Activated naive CD8-positive, alpha-beta T cell treated with anti-CD3 and anti-CD28 coated beads, Interleukin-2, amount 10 ng/mL, durations not matched to agents 7 days and 5 days (primary cell): Measurements from ENCODE around the gene KRTAP10-4. TPM values are rescaled to one million over a fixed set of nuclear protein-coding genes. Genes with fewer than 3 reads are reported as not detected.
"Not testable (repeated sequence)": the region's sequence is repeated elsewhere in the genome, so short reads cannot be mapped to it uniquely, and the experiment has no call there.

Source experiments
- ATAC-seq: fragments of 150-1000 bp; cut with Tn5 transposase; one replicate; pipeline ENCODE4 v1.10.0; 2021; ENCODE audit warnings: low read depth, moderate library complexity
- POLR2A ChIA-PET: fragments of 350-600 bp; sonication (Branson Sonifier 250); formaldehyde crosslinking; loops from one replicate; lab custom pipeline; 2021; ENCODE audit warnings: antibody characterized with exemption; lab: Charles Lee
- DNase-seq: peaks from one replicate; pipeline ENCODE4 v3.0.0; 2021
- H3K27ac Mint-ChIP-seq: one replicate; pipeline ENCODE4 v1.8.0; 2022; ENCODE audit warnings: mild to moderate bottlenecking, mixed read lengths
- H3K27me3 Mint-ChIP-seq: one replicate; pipeline ENCODE4 v1.8.0; 2022; ENCODE audit warnings: mild to moderate bottlenecking, moderate library complexity, mixed read lengths
- H3K36me3 Mint-ChIP-seq: one replicate; pipeline ENCODE4 v1.8.0; 2021; ENCODE audit warnings: mild to moderate bottlenecking, mixed read lengths
- H3K4me1 Mint-ChIP-seq: one replicate; pipeline ENCODE4 v1.8.0; 2021; ENCODE audit warnings: mixed read lengths
- H3K4me3 Mint-ChIP-seq: one replicate; pipeline ENCODE4 v1.8.0; 2022; ENCODE audit warnings: mild to moderate bottlenecking, moderate library complexity, mixed read lengths
- H3K9me3 Mint-ChIP-seq: one replicate; pipeline ENCODE4 v1.8.0; 2021; ENCODE audit warnings: mixed read lengths
- total RNA-seq, 2 experiments: library from RNA; stranded (reverse); gene quantifications; one replicate each; pipeline ENCODE4 v1.2.3, GENCODE V29; 2021

The KRTAP10-4 gene
- total RNA-seq, 2 experiments from 2014 or later, result not detected

DNA sequence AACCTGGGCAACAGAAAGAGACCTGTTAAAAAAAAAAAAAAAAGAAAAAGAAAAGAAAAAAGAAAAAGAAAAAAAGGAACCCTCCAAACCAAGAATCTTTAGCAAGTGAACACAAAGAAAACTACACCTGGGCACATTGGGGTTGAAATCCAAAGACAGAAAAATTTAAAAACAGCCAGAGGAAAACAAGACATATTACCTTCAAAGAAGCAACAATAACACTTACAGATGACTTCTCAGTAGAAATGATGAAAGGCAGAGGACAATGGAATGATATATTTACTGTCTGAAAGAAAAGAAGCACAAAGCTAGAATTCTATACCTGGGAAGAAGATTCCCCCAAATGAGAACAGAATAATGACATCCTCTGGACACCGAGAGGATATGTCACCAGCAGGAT, 30.8 kb upstream of the KRTAP10-4 start:
- no peak for ATAC-seq
- no peak for DNase-seq
- Mint-ChIP-seq H3K9me3 (peaks cover 20% of the 10 kb centered on the region), H3K36me3 (peaks cover 13% of the 10 kb centered on the region), H3K27me3 (no peaks in the 10 kb centered on the region), H3K4me1 (peaks cover 6% of the 10 kb centered on the region), H3K27ac (no peak overlapping the region), H3K4me3 (no peak overlapping the region)
- POLR2A ChIA-PET, result no interaction called here

DNA sequence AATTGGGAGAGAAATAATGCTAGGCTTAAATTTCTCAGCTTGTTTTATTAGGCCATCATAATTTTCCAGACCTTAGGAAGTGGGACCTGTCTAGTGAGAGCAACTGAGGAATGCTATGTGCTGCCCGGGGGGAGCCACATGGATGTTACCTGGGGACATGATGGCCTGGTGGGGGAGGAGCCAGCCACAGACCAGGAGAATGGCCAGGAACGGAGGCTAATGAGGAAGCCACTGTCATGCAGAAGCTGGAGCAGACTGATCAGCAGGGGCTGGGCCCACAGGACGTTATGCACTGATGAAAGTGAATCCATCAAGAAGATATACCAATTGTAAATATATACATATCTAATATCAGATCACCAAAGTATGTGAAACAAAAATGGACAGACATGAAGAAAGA, 29.0 kb upstream of the KRTAP10-4 start:
- POLR2A ChIA-PET, result no interaction called here
- peaks cover 17% of the 10 kb centered on the region for H3K36me3 Mint-ChIP-seq

DNA sequence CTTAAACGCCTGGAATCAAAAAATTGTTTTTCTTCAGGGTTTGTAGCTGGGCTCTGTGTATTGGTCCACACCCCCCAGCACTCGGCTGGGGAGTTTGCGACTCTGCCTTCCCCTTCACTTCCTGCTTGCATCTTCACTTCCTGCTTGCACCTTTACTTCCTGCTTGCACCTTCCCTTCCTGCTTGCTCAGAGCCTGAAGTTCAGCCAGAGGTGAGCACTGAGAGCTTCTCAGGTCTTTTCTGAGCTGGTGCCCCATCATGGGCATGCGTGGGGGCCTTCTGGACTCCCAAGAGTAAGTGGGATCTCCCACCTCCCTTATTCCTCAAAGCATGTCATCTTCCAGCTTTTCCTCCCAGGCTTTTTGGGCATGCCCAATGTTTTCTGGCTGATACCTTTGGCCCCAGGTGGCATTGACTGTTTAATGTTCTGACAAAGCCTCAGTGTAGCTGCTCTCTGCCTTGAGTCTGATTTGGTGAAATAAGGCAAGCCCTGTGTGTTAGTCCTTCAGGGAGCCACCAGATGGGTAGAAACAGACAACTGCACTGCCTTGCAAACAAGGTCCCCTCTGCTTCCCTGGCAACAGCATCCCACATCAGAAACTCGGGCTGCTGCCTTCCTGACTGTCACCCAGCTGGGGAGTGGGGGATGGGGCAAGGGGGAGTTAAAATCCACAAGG, 25.7 kb upstream of the KRTAP10-4 start:
- DNase-seq, result peak; percentile 47
- ATAC-seq, result peak; percentile 89
- H3K4me1 Mint-ChIP-seq, result peaks cover 15% of the 10 kb centered on the region
- POLR2A ChIA-PET, result interaction anchor here (0.9 to 1.4 kb wide), 3 partner anchors 71 to 110 kb away, joined by 3 to 6 read pairs (median 5); partner anchors contain the start of gene KRTAP12-3
- H3K27ac Mint-ChIP-seq, result peak overlapping the region; percentile 80
- no peaks in the 10 kb centered on the region for H3K27me3 Mint-ChIP-seq
- H3K36me3 Mint-ChIP-seq, result peaks cover 17% of the 10 kb centered on the region
- peak overlapping the region; percentile 64 for H3K4me3 Mint-ChIP-seq
- peaks cover 21% of the 10 kb centered on the region for H3K9me3 Mint-ChIP-seq

More for the DNA sequence above, 29.0 kb upstream of the KRTAP10-4 start:
- Mint-ChIP-seq H3K9me3 (peaks cover 24% of the 10 kb centered on the region), H3K27ac (no peak overlapping the region), H3K4me1 (peaks cover 15% of the 10 kb centered on the region), H3K27me3 (no peaks in the 10 kb centered on the region), H3K4me3 (no peak overlapping the region)
- DNase-seq (no peak), ATAC-seq (no peak)

DNA sequence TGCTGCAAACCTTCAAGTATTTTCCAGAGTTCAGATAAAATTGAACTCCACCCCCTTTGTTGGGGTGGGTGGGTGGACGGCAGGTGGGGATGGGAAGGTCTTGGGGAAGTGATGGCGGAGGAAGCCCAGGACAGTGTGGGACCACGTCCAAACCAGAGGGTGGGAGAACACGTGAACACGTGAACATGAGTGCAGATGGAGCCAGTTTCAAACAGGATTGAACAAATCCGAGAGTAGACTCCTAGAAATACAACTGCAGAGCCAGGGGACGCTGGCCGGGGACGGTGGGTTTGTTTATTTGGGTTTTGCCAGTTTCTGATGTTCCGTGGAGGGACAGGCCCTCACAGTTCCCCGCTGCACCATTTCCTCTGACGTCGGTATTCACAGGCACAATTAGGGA, 25.1 kb upstream of the KRTAP10-4 start:
- ATAC-seq (no peak), DNase-seq (no peak)
- Mint-ChIP-seq H3K36me3 (peaks cover 17% of the 10 kb centered on the region), H3K4me3 (no peak overlapping the region), H3K9me3 (peaks cover 24% of the 10 kb centered on the region), H3K4me1 (peaks cover 15% of the 10 kb centered on the region), H3K27me3 (peaks cover 5% of the 10 kb centered on the region), H3K27ac (no peak overlapping the region)
- POLR2A ChIA-PET, result interaction anchor here (0.9 to 1.4 kb wide), 2 partner anchors 71 to 80 kb away, joined by 3 to 5 read pairs; no protein-coding TSS in a partner anchor

DNA sequence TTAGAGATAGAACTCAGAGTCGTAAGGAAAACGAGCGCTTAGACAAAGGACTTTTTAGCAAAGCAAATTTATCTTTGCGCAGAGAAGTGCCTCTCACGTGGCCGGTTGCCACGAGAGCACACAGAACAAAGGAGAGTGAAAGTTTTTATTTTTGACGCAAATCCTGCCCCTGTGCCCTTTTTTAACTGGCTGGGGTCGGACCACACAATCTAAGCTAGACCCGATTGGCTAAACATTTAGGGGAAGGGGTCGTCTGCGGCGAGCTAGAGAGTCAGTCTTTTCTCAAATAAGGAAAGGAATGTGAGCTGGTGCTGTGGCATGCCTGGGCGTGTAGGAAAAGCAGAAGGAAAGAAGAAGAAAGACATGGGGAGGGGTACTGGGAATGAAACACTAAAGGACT, 24.6 kb upstream of the KRTAP10-4 start:
- POLR2A ChIA-PET, result no interaction called here
- H3K9me3 Mint-ChIP-seq, result peaks cover 24% of the 10 kb centered on the region
- ATAC-seq (no peak), DNase-seq (no peak)
- no peak overlapping the region for H3K4me3 Mint-ChIP-seq
- H3K27ac Mint-ChIP-seq, result peak overlapping the region; percentile 53
- peaks cover 15% of the 10 kb centered on the region for H3K4me1 Mint-ChIP-seq
- peaks cover 5% of the 10 kb centered on the region for H3K27me3 Mint-ChIP-seq
- peaks cover 17% of the 10 kb centered on the region for H3K36me3 Mint-ChIP-seq

DNA sequence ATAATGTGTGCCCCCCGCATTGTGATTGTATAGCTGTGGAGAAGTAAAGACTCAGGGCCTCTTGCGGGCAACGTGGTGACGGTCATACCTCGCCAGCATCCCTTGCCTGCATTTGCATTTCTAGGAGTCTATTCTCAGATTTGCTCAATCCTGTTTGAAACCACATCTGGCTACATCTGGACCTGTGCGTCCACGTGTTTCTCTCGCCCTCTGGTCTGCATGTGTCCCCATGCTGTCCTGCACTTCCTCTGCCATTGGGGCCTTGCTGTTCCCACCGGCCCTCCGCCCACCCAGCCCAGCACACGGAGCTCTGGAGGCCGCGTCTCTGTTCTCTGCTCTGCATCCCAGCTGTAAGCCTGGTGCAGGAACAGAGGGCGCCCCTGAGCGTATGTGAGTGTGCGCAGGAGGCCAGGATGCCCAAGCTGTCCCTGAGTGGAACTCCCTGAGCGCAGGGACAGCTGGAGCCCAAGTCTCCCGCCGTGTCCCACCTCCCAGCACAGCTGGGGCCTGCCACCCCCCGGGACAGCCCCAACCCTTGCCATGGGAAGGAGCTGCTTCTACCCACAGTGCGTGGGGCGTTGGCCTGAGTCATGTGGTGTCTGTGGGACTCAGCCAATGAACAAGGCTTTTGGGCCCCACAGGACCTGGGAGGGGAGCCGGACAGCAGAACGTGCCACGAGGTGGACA, 23.9 kb upstream of the KRTAP10-4 start:
- H3K9me3 Mint-ChIP-seq, result peaks cover 22% of the 10 kb centered on the region
- H3K27me3 Mint-ChIP-seq, result peaks cover 5% of the 10 kb centered on the region
- H3K36me3 Mint-ChIP-seq, result peaks cover 17% of the 10 kb centered on the region
- H3K4me3 Mint-ChIP-seq, result no peak overlapping the region
- ATAC-seq (no peak), DNase-seq (no peak)
- peaks cover 15% of the 10 kb centered on the region for H3K4me1 Mint-ChIP-seq
- POLR2A ChIA-PET, result no interaction called here
- H3K27ac Mint-ChIP-seq, result no peak overlapping the region

DNA sequence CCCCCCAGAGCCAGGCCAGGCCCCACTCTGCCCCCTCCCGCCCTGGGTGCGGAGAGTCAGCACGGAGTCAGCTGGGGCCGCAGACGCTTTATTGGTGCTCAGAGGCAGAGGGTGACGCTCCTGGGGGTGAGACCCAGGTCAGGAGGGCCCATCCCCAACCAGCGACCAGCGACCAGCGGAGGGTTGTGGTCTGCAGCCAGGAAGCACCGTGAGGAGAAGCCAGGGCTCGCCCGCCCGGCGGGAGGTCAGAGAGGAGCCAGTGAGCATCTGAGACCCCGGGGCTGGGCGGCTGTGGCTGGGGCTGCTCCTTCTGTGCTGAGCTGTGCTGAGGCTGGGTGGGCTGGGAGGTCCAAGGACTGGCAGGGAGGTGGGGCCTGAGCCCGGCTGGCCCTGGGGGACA, 23.2 kb upstream of the KRTAP10-4 start:
- H3K27me3 Mint-ChIP-seq, H3K27ac Mint-ChIP-seq, H3K4me3 Mint-ChIP-seq, ATAC-seq, DNase-seq, POLR2A ChIA-PET: not testable (repeated sequence)
- peaks cover 22% of the 10 kb centered on the region for H3K9me3 Mint-ChIP-seq
- peaks cover 15% of the 10 kb centered on the region for H3K4me1 Mint-ChIP-seq
- peaks cover 17% of the 10 kb centered on the region for H3K36me3 Mint-ChIP-seq

DNA sequence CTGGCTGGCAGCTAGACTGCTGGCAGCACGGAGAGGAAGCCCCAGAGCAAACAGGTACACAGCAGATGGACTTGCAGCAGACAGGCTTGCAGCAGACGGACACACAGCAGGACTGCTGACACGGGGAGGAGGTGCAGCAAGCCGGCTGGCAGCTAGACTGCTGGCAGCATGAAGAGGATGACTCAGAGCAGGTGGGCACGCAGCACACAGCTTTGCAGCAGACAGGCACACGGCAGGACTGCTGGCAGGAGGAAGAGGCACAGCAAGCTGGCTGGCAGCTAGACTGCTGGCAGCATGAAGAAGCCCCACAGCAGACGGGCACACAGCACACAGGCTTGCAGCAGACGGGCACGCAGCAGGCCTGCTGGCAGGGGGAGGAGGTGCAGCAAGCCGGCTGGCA, 22.7 kb upstream of the KRTAP10-4 start:
- POLR2A ChIA-PET, result no interaction called here
- H3K27me3 Mint-ChIP-seq, result peaks cover 5% of the 10 kb centered on the region
- peaks cover 21% of the 10 kb centered on the region for H3K9me3 Mint-ChIP-seq
- H3K4me1 Mint-ChIP-seq, result peaks cover 15% of the 10 kb centered on the region
- peaks cover 17% of the 10 kb centered on the region for H3K36me3 Mint-ChIP-seq
- peak overlapping the region; percentile 59 for H3K27ac Mint-ChIP-seq
- DNase-seq (no peak), ATAC-seq (no peak)
- H3K4me3 Mint-ChIP-seq, result no peak overlapping the region

DNA sequence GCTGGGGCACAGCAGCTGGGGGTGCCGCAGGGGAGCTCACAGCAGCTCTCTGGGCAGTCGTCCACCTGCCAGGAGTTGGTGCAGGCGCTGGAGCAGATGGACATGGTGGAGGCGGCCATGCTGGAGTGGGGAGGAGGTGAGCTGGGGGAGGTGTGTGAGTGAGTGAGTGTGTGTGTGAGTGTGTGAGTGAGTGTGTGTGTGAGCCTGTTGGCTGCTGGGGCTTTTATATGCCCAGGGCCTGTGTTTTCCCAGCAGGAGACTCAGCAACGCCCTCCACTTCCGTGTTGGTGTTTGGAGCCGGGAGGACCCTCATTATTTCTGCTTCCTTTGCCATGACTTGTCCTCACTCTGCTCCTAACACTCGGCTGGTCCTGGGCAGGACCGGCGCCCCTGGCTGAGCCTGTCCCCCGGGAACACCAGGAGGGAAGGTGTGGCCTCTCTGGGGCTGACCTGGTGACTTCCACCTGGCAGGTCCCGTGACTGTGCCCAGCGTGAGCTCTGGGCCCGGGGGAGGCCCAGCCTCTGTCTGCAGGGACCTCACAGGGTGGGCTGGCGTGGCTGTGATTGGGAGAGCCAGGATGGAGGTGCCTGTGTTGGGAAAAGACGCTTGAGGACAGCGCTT, 22.1 kb upstream of the KRTAP10-4 start, which contains the start of gene KRTAP10-2:
Gene KRTAP10-2, minus strand, starts transcription at position 166 of the 622 bp plus-strand sequence. Its CDS starts 47 bp downstream, at position 119.
- no peak for ATAC-seq
- H3K4me1 Mint-ChIP-seq, result peaks cover 15% of the 10 kb centered on the region
- no peak within 1 kb of the TSS for H3K4me3 Mint-ChIP-seq
- DNase-seq, result peak; percentile 20
- peak within 1 kb of the TSS; percentile 59 for H3K27ac Mint-ChIP-seq
- peaks cover 5% of the 10 kb centered on the region for H3K27me3 Mint-ChIP-seq
- peaks cover 18% of the 10 kb centered on the region for H3K9me3 Mint-ChIP-seq
- POLR2A ChIA-PET, result no interaction called here
- peaks cover 17% of the 10 kb centered on the region for H3K36me3 Mint-ChIP-seq

DNA sequence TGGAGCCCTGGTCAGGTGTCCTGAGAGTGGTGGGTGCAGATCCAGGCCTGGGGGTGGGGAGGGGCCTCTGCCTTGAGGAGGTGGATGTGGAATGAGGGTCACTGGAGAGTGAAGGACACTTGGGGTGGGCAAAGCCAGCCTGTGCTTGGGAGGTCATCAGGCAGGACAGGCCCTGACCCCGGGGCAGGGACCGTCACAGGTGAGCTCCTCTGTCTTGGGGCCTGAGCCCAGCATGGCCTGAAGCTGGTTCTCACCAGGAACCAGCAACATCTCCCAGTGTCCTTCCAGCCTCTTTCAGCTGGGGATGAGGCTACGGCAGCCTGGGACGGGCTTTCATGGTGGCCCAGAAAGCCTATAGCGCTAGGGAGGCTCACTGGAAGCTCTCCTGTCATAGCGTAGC, 21.4 kb upstream of the KRTAP10-4 start:
- DNase-seq, result no peak
- POLR2A ChIA-PET, result no interaction called here
- H3K4me1 Mint-ChIP-seq, result peaks cover 13% of the 10 kb centered on the region
- no peak for ATAC-seq
- peaks cover 5% of the 10 kb centered on the region for H3K27me3 Mint-ChIP-seq
- H3K9me3 Mint-ChIP-seq, result peaks cover 12% of the 10 kb centered on the region
- H3K27ac Mint-ChIP-seq, result no peak overlapping the region
- H3K4me3 Mint-ChIP-seq, result no peak overlapping the region
- peaks cover 10% of the 10 kb centered on the region for H3K36me3 Mint-ChIP-seq

DNA sequence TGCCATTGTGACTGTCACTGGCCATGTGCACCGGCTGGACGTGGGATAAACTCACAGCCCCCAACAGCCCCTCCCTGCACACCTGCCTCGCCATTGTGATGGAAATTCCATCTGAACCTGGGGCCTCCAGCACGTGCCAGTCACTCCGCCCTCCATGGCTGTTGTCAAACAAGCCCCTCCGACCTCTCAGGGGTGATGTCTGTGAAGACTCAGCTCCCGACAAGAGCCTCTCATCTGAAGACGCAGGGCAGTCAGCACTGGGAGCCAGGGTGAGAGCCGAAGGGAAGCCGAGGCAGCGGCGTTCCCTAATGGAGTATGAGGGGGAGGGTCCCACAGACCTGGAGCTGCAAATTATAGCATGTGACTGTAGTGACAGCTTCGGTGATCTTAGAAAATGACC, 20.8 kb upstream of the KRTAP10-4 start:
- peaks cover 5% of the 10 kb centered on the region for H3K27me3 Mint-ChIP-seq
- H3K4me1 Mint-ChIP-seq, result peaks cover 9% of the 10 kb centered on the region
- no peak for DNase-seq
- no peak for ATAC-seq
- H3K36me3 Mint-ChIP-seq, result peaks cover 5% of the 10 kb centered on the region
- no peak overlapping the region for H3K27ac Mint-ChIP-seq
- POLR2A ChIA-PET, result no interaction called here
- no peak overlapping the region for H3K4me3 Mint-ChIP-seq
- peaks cover 7% of the 10 kb centered on the region for H3K9me3 Mint-ChIP-seq

DNA sequence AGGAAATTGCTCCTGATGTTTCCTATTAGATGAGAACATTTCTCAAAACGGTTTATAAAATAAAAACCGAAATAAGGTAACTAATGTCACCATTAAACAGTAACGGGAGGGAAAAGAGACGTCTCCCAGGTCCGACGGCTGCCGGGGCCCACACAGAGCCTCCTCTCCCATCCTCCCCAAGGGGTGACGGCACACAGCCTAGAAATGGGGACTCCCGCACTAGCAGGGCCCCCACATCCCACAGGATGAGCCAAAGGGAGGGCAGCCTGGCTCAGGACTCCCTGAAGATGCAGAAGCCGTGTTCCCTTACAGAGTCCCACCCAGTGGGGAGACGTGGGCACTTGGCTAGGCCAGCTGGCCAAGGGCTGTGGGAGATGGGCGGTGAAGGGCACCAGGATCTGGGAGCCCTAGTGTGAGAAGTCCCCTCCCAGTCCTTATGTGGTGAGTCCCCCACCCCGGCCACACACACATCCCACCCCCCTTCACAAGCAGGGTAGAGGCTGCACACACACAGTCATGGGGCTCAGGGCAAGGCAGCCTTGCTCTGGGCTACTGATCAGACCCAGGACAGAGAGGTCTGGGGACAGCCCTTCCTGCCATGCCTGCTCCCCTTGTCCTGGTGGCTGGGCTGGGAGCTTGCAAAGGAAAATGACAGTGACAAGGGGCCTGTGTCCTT, 18.2 kb upstream of the KRTAP10-4 start:
- DNase-seq (no peak), ATAC-seq (no peak)
- Mint-ChIP-seq H3K4me1 (no peaks in the 10 kb centered on the region), H3K27me3 (peaks cover 5% of the 10 kb centered on the region), H3K36me3 (peaks cover under 1% of the 10 kb centered on the region), H3K4me3 (no peak overlapping the region), H3K27ac (no peak overlapping the region), H3K9me3 (peaks cover 4% of the 10 kb centered on the region)
- POLR2A ChIA-PET, result no interaction called here

DNA sequence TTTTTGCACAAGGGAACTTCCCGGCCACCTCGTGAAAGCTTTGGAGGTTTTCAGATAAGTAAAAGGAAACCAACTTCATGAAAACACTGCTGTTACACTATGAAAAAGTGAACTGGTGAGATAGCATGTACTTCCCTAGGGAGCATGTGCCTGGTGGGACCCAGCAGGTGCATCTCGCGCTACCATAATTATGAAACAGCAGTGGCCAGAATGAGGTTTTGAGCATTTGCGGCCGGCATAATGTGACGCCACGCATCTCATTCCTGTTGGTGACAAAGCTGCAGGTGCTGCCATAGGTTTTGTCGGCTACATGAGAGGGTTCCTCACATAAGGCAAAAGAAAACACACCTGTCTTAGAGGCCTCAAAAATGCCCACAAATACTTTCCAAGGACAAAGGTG, 16.6 kb upstream of the KRTAP10-4 start:
- POLR2A ChIA-PET, result no interaction called here
- DNase-seq (no peak), ATAC-seq (no peak)
- H3K9me3 Mint-ChIP-seq, result peaks cover 10% of the 10 kb centered on the region
- peaks cover 7% of the 10 kb centered on the region for H3K36me3 Mint-ChIP-seq
- no peak overlapping the region for H3K27ac Mint-ChIP-seq
- no peaks in the 10 kb centered on the region for H3K4me1 Mint-ChIP-seq
- H3K27me3 Mint-ChIP-seq, result peaks cover 11% of the 10 kb centered on the region
- H3K4me3 Mint-ChIP-seq, result no peak overlapping the region
